DMS 273 (cell line): ENCODE results near the gene UBXN2A.

ENCODE experiments used
- DNase-seq: peaks from one replicate; lab custom pipeline; 2025; ENCODE audit not compliant: unreplicated experiment; lab: John Stamatoyannopoulos, UW

The UBXN2A gene

GRCh38 chr2:23939987-23940717, at the start of gene UBXN2A:
Gene UBXN2A (plus strand): TSS chr2:23940463. CDS start chr2:23958315, 17,852 bp downstream.
- DNase-seq, result peak; percentile 96

- DNase-seq, result no peak
Measured at GRCh38 chr2:23900133-23900532, 40.1 kb upstream of the UBXN2A start.

GRCh38 chr2:23900541-23901322, 39.5 kb upstream of the UBXN2A start:
- no peak for DNase-seq

- DNase-seq, result no peak
Measured at GRCh38 chr2:23901966-23902846, 38.1 kb upstream of the UBXN2A start.

GRCh38 chr2:23903034-23903433, 37.2 kb upstream of the UBXN2A start:
- no peak for DNase-seq

- no peak for DNase-seq
Measured at GRCh38 chr2:23904215-23904614, 36.0 kb upstream of the UBXN2A start.

GRCh38 chr2:23904692-23905091, 35.6 kb upstream of the UBXN2A start:
- DNase-seq, result no peak

- no peak for DNase-seq
Measured at GRCh38 chr2:23905155-23905554, 35.1 kb upstream of the UBXN2A start.

- DNase-seq, result no peak
Measured at GRCh38 chr2:23912054-23912453, 28.2 kb upstream of the UBXN2A start.

- no peak for DNase-seq
Measured at GRCh38 chr2:23915327-23915726, 24.9 kb upstream of the UBXN2A start.

- no peak for DNase-seq
Measured at GRCh38 chr2:23916727-23917405, 23.4 kb upstream of the UBXN2A start.

- no peak for DNase-seq
Measured at GRCh38 chr2:23918837-23919489, 21.3 kb upstream of the UBXN2A start.

- peak; percentile 38 for DNase-seq
Measured at GRCh38 chr2:23924589-23925359, 15.5 kb upstream of the UBXN2A start.

GRCh38 chr2:23925702-23926289, 14.5 kb upstream of the UBXN2A start:
- DNase-seq, result peak; percentile 73

GRCh38 chr2:23926290-23926749, 13.9 kb upstream of the UBXN2A start:
- peak; percentile 74 for DNase-seq

GRCh38 chr2:23926750-23927571, 13.3 kb upstream of the UBXN2A start, which contains the start of gene ATAD2B:
Gene ATAD2B (minus strand): TSS chr2:23927123. CDS start chr2:23926770, 353 bp downstream.
- DNase-seq, result peak; percentile 99

GRCh38 chr2:23934259-23934658, 6.0 kb upstream of the UBXN2A start:
- DNase-seq, result no peak
